Limb (tissue), 2 donors: ENCODE measurements around the gene WNT5A.

Experiments used
- DNase-seq, 2 donors: peaks; one replicate each; pipeline ENCODE4 v3.0.0-alpha.2; 2016; ENCODE audit errors: extremely low spot score in 2 of 2

The WNT5A gene

DNA sequence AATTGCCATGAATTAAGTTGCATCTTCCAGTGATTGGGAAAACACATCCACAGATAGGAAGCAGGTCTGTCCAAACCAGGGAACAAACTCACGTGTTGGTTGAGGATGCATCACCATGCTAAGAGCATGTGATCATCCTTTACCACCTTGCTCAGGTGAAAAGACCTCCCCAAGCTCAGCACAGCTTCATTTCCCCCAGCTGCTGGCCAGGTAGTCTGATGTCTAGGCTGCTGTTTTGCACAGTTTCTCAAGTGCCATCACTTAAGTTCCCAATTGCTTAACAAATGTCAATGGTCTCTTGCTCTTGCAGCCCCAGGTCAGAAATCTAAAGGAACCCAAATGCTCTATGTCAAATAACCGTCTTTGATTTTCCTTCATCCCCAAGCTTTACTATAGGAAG, 34.2 kb downstream of the WNT5A start:
- DNase-seq: no peak

DNA sequence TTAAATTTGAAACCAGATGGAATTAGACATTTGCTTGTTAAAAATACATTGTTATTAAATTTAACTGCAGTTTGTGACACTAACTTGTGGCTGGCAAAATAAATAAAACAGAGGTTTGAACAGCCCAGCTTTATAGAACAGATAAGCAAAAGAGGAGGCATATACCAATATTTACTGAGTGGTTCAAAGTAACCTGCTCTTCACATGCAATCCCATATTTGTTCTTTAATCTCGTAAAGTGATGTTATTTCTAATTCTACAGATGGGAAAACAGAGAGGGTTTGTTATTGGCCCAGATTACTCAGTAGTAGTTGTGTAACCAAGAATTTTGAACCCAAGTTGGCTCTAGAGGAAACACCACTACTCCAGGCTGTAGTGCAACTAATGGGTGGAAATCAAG, 37.6 kb downstream of the WNT5A start:
- DNase-seq: no peak

DNA sequence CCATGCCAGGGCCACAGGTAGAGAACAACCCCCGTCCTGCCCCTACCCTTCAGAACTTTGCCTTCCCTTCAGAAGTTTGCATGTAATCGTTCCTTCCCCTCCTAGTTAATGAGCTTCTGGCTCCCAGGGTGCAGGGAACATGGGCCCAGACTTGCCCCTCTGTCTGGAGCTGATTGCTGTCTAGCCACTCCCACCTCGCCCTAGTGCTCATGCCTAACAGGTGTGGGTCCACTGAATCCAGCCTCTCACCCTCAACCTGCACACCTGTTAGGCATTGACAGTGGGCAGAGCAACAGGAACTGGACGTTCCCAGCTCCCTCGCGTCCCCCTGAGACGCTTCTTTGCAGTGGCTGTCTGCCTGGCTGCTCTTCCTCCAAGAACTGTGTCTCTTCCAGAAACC, 40.3 kb downstream of the WNT5A start:
- DNase-seq: no peak

DNA sequence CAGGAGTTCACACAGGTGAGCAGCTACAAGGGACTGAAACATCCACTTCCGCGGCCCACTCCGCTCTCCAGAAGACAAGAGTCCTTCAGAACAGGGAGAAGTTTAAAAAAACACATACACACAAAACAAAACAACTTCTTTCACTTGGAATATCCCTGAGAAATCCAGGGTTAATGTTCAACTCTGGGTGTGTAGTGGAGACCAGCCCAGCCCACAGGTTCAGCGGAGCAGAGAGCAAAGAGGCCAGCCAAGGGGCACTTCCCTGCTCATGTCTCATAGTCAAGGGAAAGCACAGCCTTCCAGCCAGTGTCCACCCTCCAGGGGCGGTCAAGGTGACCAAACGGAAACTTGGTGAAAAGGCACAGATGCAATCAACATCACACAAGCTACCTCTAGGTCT, 41.6 kb downstream of the WNT5A start:
- DNase-seq: no peak

DNA sequence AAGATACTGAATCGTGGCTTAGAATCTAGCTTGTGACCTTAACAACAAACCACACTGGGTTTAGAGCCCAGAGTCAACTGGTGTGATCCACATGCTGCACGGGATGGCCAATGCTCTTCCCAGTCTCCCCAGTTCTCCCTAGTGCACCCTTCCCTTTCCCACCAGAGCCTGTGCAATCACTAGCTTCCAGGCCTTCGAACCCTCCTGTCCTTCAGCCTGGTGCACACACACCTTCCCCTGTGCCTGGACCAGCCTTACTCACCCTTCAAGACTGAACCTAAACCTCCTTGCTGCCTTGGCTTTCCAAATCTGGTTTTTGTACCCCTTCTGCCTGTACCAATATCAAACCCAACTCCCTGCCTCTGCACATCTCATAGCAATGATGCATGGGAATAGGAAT, 43.8 kb downstream of the WNT5A start:
- no peak for DNase-seq

DNA sequence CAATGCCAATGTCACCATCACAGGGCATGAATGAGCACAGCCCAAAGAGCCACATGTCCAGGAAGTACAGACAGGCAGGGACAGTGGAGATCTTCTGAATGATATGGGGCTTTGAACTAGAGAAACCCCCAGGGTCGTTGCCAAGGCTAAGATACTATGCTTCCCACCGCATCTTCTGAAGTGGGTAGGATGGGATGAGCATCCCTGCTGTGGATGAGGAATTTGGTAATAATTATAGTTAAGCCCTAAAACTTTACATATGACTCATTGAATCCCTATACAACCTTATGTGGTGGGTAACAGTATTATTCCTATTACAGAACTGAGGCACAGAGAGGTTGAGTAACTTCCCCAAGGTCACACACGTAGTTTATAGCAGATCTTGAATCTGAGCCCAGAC, 44.2 kb downstream of the WNT5A start:
- DNase-seq: no peak

DNA sequence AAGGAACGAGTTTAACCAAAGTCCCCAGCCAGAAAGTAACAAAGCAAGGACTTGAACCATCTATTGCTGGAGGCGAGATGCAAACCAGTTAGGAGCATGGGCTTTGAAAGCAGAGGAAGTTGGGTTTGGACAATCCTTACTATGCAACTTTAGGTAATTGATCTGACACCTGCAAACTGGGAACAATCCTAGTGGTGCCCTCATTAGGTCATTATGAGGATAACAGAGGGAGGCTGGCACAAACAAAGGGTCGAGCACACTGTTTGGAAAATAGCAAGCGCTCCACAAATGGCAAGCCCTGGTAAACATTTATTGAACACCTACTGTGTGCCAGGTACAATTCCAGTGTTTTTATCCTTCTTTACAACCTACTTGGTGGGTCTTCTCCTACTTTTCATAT, 45.6 kb downstream of the WNT5A start:
- no peak for DNase-seq

DNA sequence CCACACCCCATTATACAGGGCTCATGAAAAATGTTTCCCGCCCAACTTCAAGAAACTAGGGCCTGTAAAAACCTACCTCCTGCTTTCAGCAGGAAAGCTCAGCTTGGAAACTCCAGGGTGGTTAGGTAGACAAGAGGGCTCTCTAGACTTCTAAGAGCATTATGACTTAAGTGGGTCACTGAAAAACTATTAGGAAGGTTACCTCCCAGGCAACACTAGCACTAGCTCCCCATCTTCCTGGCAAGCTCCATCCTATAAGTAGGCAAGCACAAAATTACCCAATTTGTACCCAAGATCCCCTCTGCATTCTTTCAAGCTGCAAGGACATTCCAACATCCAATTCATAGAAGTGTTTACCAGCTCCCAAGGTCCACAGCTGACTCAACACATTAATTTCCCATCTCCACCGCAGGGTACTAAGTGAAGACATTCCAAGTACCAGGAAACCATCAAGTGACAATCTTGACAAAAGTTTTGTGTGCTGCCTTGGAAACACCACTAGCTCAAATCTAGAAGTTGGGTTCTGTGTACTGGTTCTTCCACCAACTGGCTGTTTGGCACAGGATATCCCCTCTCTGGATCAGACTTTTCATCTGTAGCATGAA, 46.9 kb downstream of the WNT5A start:
- DNase-seq: no peak

DNA sequence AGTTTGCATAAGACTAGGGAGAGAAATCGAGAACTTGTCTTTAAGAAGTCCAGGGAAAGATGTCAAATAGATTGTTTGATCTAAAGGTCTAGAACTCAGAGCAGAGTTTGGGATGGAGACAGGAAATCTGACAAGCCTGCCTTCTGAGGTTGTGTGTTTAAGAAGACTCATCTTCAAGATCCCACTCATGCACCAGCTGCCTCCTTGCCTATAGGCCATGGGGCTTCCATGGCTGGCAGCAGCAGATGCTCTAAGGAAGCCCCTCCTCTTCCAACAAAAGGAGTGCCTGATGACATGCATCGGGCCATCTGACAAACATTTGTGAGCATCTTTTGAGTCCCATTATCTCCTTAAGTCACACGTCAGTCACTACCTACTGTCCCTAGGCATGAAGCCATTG, 47.4 kb downstream of the WNT5A start:
- DNase-seq: no peak

DNA sequence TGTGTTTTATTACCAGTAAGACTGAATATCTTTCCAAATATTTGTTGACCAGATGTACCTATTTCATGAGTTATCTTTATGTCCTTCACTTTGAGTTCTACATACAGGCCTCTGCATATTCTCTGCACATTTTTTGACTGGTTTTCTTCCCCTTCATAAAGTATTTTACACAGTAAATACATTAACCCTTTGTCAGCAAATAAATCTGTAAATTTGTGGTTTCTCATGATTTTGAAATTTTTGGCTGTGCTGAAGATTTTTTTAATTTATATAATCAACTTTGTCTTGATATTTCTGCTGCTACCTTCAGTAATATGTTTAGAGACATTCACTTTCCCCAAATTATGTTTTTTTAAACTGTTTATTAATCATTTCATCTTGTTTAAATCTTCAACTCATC, 50.5 kb downstream of the WNT5A start:
- no peak for DNase-seq

DNA sequence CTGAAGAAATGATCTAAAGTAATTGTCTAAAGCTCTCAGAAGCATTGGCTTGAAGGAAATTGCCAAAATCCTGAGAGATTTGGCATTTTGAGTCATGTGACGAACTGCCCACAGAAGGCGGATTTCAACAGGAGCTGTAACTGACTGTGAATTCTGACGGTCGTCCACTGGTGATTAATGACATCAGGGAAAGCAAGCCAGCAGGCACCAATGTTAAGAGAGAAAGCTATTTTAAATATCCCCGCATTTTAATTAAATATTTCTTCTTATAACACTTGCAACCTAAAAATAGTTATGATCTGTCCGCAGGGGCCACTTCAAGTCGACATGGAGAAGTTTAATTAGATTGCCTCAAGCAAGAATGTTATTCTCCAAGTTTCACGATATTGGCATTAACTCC, 51.6 kb downstream of the WNT5A start:
- DNase-seq: no peak

DNA sequence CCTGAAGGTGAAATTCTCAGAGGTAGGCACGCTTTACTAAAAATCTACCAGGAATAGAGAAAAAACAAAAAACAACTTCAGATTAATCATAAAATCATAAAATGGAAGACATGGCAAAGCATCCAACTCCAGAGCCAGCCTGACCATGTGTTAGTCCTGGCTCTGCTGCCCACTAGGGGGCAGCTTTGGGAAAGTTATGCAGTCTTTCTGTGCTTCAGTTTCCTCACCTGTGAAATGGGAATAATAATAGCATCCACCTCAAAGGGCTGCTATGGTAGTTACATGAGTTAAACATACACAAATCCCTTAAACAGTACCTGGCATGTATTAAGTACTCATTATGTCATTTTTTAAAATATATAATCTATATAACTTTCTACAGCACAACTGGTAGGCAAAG, 52.3 kb downstream of the WNT5A start:
- no peak for DNase-seq

DNA sequence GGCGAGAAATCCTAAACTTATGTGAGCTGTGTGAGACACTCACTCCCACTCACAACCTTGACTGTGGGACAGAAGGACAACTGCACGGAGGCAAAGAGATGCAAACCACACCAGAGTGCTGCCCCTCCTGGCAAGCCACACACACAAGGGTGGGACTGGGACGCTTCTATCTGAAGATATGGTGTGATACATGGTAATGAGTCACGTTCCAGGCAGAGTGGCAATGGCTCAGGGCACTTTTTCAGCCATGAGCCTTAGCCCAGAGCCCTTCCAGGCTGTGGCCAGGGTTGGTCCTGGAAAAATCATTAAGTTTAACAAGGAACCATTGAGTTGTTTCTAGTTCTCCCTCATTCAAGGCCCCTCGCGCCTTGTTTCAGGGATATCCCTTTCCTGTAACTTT, 56.1 kb downstream of the WNT5A start:
- no peak for DNase-seq

DNA sequence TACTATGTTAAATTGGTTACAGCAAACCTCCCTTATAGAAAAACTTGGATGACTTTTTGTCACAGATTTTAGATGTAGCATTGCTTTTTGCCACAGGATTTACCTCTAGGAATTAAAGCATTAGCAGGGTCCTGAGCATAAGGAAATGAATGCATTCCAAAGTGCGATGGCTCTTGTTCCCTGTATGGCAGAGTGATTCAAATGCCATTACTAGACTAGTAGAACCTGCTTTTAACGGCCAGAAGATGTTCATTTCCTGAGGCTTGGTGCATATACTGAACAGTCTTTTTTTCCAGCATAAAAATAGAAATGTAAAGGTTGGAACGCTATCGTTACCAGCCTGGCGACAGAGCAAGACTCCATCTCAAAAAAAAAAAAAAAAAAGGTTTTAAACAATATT, 59.4 kb downstream of the WNT5A start:
- no peak for DNase-seq

DNA sequence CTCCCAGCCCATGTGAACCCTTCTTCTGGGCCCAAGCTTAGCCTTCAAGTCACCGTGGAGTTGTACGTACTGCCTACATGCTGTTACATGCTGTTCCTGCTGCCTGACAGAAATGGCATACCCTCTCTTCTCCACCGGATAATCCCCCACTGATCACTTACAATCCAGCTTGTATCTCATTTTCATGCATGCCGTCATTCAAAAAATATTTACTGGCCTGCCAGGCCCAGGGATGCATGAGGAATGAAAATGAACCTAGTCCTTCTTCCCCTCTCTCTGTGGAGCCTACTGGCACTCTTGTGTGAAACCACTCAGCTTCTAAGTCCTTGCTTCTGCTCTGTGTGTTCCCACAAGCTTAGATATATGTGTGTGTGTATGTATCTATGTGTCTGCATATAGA, 60.6 kb downstream of the WNT5A start:
- DNase-seq: no peak

DNA sequence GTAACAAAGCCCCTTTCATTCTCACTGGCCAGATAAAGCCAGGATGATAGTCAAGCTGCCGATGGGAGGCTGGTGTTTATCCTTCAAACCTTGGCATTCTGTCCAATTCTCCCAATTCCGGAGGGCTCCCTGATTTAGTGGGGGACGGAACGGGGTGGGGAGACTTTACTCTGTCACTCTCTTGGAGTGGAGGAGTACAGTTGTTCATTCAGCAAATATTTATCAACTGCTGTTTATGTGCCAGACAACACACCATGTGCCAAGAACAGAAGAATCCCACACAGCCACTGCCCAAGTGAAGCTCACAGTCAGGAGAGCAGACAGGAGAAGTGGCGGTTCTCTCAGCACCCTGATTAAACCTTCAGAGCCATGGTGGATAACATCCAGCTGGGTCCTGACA, 63.3 kb downstream of the WNT5A start:
- DNase-seq: no peak

DNA sequence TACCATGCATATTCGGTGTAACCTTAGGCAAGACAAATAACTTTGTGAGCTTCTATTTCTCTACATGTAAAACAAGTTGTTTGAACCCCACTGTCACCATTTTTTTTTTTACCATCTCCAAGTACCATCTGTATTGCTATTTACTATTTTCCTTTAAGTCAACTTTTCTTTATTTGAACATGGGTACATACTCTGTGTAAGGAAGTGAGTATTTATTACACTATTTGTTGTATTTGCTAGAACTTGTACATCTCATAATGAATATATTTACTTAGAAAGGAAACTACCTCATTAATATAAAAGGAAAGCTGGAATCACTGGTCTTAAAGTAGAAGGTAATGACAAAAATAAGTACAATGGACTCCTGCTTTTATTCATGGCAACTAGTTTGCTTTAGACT, 69.9 kb downstream of the WNT5A start:
- DNase-seq: no peak

DNA sequence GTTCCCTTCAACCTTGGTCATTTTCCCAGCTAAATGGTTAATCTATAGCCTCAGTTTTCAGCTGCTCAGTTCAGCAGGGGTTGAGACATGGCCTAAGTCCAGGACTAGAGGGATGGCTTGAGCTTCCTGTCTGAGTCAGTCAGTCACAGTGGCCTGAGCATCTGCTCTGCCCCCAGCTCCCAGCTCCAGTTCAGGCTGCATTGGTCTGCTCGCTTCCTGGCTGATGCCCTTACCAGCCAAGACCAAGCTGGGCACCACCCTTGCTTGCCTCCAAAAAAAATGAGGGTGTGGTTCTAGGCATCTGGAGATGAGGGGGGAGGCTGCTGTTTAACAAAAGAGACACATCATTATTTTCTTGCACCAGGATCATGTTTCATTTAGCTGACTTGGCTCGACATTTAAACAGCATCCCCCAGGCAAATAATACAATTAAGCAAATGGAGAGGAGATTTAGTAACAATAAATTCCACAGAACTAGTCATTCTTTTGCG, 70.7 kb downstream of the WNT5A start:
- peak; percentile 32 to 35 for DNase-seq
